Measurements from ENCODE around the gene KRT79. TPM values are rescaled to one million over a fixed set of nuclear protein-coding genes. Genes with fewer than 3 reads are reported as not detected.
"Not testable (repeated sequence)": the region's sequence is repeated elsewhere in the genome, so short reads cannot be mapped to it uniquely, and the experiment has no call there.

The KRT79 gene
- total RNA-seq, 1 donor from 2014 or later = 0.21 TPM

- DNase-seq = peak; percentile 74
Measured at GRCh38 chr12:52860102-52860823, 26.2 kb upstream of the KRT79 start.

GRCh38 chr12:52857500-52857899 lies 23.4 kb upstream of the KRT79 start:
- DNase-seq = no peak

- no peak for DNase-seq
Measured at GRCh38 chr12:52856787-52857186, 22.7 kb upstream of the KRT79 start.

GRCh38 chr12:52856077-52856476 lies 22.0 kb upstream of the KRT79 start:
- DNase-seq = not testable (repeated sequence)

GRCh38 chr12:52851787-52852186 lies 17.7 kb upstream of the KRT79 start:
- DNase-seq = no peak

- no peak for DNase-seq
Measured at GRCh38 chr12:52850681-52851080, 16.6 kb upstream of the KRT79 start.

- DNase-seq = no peak
Measured at GRCh38 chr12:52849511-52849910, 15.4 kb upstream of the KRT79 start.

GRCh38 chr12:52848661-52849255 lies 14.6 kb upstream of the KRT79 start, which contains the start of gene KRT78:
Gene KRT78, minus strand, starts transcription at chr12:52848994. Its CDS starts 64 bp downstream, at chr12:52848930.
- peak; percentile 33 for DNase-seq

- DNase-seq = no peak
Measured at GRCh38 chr12:52847335-52848102, 13.4 kb upstream of the KRT79 start.

- DNase-seq = no peak
Measured at GRCh38 chr12:52846356-52846970, 12.4 kb upstream of the KRT79 start.

- no peak for DNase-seq
Measured at GRCh38 chr12:52845946-52846345, 11.8 kb upstream of the KRT79 start.

GRCh38 chr12:52844386-52844785 lies 10.3 kb upstream of the KRT79 start:
- no peak for DNase-seq

- no peak for DNase-seq
Measured at GRCh38 chr12:52839436-52840105, 5.5 kb upstream of the KRT79 start.

- no peak for DNase-seq
Measured at GRCh38 chr12:52838609-52839435, 4.7 kb upstream of the KRT79 start.

- no peak for DNase-seq
Measured at GRCh38 chr12:52837781-52838608, 3.9 kb upstream of the KRT79 start.

- no peak for DNase-seq
Measured at GRCh38 chr12:52837413-52837741, 3.3 kb upstream of the KRT79 start.

- no peak for DNase-seq
Measured at GRCh38 chr12:52836491-52837412, 2.6 kb upstream of the KRT79 start.

GRCh38 chr12:52836042-52836466 lies 1.9 kb upstream of the KRT79 start:
- no peak for DNase-seq

Data from tongue (tissue), 2 donors.